ENCODE results near the gene ABCC8. TPM values are rescaled to one million over a fixed set of nuclear protein-coding genes. Genes with fewer than 3 reads are reported as not detected.

The ABCC8 gene
- total and polyA plus RNA-seq, 9 of the 15 experiments (the other 6 are each of a cell fraction or from before 2014, with no cell fraction given) = not detected

DNA sequence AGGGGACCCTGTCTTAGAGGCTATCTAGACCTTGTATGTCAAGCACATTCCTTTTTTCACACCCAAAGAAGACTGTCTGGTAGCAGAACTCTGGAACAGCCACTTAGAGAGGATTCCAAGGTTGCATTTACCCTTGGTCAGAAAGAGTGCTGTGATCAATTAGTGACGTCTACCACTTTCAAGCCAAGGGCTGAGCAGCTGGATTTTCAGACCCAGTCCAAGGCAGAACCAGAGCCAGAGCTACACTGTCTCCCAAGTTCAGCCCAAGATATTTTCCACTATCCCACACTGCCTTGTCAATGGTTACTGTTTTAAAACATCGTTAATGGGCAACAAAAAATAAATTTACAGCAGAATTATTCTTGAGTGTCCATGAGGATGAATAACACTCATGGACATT is 24.0 kb downstream of the ABCC8 start:
- WGBS (ENCODE audit: insufficient coverage, low coverage, missing lambda C conversion rate) = 0% methylated on average over 2 of the region's 2 CpGs
- ATAC-seq = no peak

More for the DNA sequence above, 24.0 kb downstream of the ABCC8 start:
- H4K20me1 ChIP-seq (replicated peaks; ENCODE audit: control insufficient read depth, insufficient read depth, low read length) = no peaks in the 10 kb centered on the region; the same call in 1 of the 2 replicates
- TF ChIP-seq LEF1 (IDR thresholded peaks at IDR 0.05) (no peak), ILK (tag; IDR thresholded peaks at IDR 0.05; ENCODE audit: borderline replicate concordance, low read depth) (no peak), SPI1 (IDR thresholded peaks at IDR 0.05; ENCODE audit: borderline replicate concordance, low read depth, low read length) (no peak), ZBTB5 (IDR thresholded peaks at IDR 0.05) (no peak)
- TF ChIP-seq, protein P1, sequence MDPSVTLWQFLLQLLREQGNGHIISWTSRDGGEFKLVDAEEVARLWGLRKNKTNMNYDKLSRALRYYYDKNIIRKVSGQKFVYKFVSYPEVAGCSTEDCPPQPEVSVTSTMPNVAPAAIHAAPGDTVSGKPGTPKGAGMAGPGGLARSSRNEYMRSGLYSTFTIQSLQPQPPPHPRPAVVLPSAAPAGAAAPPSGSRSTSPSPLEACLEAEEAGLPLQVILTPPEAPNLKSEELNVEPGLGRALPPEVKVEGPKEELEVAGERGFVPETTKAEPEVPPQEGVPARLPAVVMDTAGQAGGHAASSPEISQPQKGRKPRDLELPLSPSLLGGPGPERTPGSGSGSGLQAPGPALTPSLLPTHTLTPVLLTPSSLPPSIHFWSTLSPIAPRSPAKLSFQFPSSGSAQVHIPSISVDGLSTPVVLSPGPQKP (CRISPR knock-in tag; IDR thresholded peaks at IDR 0.05) = no peak
- ChIA-PET CTCF (ENCODE audit: low intra/inter-chr PET ratio) (no interaction called here), POLR2A (no interaction called here)
- H3K27me3 ChIP-seq (ENCODE audit: control insufficient read depth in 2 of 2, insufficient read depth in 2 of 2, low read length in 2 of 2) = peaks cover 23 to 40% of the 10 kb centered on the region in 2 experiments; a peak in 4 of 5 replicates
- no peak overlapping the region for H3K4me3 ChIP-seq
- in situ Hi-C loops (cut with MboI) = no loop called here
- no peaks in the 10 kb centered on the region for H3K9me3 ChIP-seq (replicated peaks; ENCODE audit: control insufficient read depth, insufficient read depth, low read depth, low read length)
- H3K4me2 ChIP-seq (ENCODE audit: insufficient read depth, low read length) = no peak overlapping the region
- DNase-seq (ENCODE audit: extremely low read depth in 1 of 4, low spot score in 3 of 4) = no peak
- H3K27ac ChIP-seq (ENCODE audit: extremely low read depth, low read depth, low read length) = no peak overlapping the region
- no peaks in the 10 kb centered on the region for H3K9me1 ChIP-seq (ENCODE audit: control insufficient read depth, insufficient read depth, low read length)
- no peak overlapping the region for H3K9ac ChIP-seq (ENCODE audit: insufficient read depth in 1 of 2, low read depth in 2 of 2, low read length in 2 of 2)
- FAIRE-seq = no peak
- H3K36me3 ChIP-seq (ENCODE audit: control insufficient read depth, insufficient read depth, low read length) = no peaks in the 10 kb centered on the region
- no peak overlapping the region for H2AFZ ChIP-seq (ENCODE audit: low read depth, low read length)
- intact Hi-C loops (cut with micrococcal nuclease) = no loop called here
- H3K4me1 ChIP-seq (replicated peaks in 1 of 2; ENCODE audit: control insufficient read depth in 2 of 2, insufficient read depth in 2 of 2, low read length in 2 of 2) = no peaks in the 10 kb centered on the region
- BruUV-seq (replicated peaks) = no TSS peak
- no peaks in the 10 kb centered on the region for H3K79me2 ChIP-seq (ENCODE audit: control insufficient read depth, insufficient read depth, low read length)
